Activated CD8-positive, alpha-beta memory T cell treated with anti-CD3 and anti-CD28 coated beads for 4 hours (primary cell): ENCODE results near the gene NEK2.
"Not testable (repeated sequence)": the region's sequence is repeated elsewhere in the genome, so short reads cannot be mapped to it uniquely, and the experiment has no call there.

Experiments used
- DNase-seq, 2 donors: peaks; one replicate each; pipeline ENCODE4 v3.0.0-alpha.2; 2020; ENCODE audit warnings: low read depth in 2 of 2

NEK2 gene

DNA sequence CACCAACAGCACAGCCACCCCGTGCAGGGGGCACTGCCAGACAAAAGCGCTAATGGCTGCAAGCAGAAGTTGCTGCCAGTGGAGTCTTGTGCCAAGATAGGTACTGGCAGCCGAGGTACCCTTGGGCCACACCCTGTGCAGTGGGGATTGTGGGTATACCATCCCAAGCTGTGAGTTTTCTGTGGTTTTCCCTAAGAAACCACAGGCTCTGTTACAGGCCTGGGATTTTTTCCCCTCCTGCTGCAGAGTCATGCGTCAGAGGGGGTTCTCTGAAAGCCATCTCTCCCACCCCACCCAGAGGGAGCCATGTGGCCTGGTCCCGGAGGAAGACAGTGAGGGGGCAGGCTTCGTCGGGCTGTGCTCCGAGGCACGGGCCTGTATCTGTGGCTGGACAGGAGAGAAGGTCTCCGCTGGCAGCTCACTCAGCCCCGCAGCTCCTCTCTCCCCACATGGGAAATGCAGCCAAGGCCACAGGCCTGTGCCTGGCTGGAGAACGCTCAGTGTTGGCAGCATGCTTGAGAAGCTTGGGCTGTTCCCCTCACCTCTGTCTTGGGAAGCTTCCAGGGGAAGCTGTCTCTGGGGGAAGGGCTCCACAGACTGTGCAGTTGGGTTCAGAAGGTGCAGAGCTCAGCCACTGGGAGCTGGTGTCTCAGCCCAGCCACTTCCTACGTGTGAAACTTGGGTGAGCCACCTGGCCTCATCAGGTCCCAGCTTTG is 42.5 kb downstream of the NEK2 start:
- no peak for DNase-seq

DNA sequence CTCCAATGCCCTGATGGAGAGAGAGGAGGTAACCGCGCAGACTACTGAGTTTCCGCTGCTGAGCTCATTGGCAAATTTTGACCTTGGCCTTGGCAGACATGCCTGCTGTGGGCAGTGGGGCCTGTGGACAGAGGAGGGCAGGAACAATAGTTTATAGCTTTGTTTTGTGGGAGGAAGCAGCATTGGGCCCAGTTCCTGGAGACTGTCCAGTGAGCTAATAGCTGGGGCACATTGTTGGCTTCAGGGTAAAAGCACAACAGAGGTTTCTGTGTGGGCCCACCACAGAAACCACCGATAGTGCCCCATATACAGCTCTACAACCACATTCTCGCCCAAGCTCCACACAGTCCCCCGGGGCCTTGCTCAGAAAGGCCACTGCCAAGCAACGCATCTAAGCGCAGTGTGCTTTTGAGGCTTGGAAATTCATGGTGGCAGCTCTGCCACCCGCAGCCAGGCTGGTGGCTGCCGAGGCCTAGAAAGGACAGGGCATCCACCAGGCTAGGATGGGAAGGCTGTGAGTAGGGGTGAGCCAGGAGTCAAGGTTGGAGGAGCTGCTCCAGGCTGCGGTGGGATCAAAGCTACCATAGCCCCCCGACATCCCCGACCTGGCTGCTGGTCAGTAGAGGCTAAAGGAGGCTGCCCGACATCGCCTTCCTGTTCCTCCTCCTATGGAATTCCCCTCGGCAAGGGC is 43.2 kb downstream of the NEK2 start:
- no peak for DNase-seq

DNA sequence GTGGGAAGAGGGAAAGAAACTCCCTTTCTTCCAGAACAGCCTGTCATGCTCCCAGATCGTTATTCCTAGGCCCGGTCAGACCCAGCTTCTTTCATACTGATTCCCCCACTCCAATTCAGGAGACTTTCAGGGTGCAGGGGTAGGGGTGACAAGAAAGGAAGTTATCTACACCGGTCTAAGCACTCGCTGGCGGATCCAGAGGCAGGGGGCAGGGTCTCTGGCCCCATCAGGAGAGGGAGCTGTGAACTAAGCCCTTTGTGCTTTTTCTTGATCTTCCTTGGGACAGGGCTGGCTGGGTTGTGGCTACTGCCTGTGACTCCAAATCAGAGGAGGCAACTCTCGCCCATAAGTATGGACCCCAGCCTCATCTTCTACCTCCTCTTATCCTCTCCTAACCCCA is 44.3 kb downstream of the NEK2 start:
- no peak for DNase-seq

DNA sequence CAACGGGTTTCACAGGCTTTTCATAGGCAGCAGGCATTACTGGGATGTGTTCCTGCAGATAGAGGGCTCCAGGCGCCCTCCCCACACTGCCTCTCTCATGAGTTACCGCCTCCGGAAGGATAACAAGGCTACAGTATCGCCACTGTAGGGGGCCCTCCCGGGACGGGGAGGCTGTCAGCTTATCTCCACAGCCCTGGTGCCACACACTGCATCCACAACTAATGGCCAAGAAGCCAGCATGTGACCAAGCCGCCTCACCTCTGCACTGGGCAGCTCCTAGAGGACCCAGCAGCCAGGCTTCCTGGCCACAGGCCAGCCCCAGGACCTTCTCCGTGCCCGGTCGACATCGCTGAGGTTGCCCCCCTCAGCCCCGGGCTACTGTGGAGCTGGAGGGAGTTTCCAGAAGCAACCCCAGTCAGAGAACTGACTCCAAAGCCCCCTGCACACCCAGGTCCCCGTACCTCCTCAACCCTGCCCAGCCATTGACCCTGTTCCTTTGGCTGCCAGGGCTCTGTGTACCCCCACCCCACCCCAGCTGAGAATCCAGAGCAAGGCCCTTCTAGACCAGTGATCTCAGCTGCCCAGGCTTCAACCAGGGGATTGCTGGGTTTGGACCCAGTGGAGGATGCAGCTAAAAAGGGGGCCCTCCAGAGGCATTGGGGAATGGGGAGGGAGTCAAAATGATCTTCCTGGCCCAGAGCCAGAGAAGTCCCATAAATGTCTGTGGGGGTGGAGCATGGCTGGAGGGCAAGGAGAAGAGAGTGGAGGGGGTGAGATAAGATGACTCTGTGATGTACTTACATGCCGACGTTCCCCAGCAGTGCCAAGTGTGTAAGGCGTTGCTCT is 45.0 kb downstream of the NEK2 start:
- DNase-seq = no peak

DNA sequence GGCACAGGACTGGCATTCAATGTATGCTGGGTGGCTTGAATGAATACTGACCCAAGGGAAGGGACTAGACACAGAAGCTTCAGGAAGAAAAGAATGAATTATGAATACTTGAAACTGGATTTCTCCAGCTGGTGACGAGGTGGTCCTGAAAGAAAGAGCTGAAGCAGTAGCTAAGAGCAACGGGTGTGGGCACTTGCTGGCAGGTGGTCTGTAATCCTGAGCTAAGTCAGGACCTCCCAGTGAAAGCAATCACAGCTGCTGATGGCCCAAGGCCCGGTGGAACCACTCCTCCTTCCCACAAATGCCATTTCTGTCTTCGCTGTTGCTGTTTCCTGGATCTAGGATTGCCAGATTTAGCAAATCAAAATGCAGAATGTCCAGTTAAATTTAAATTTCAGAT is 47.0 kb downstream of the NEK2 start:
- DNase-seq = no peak

DNA sequence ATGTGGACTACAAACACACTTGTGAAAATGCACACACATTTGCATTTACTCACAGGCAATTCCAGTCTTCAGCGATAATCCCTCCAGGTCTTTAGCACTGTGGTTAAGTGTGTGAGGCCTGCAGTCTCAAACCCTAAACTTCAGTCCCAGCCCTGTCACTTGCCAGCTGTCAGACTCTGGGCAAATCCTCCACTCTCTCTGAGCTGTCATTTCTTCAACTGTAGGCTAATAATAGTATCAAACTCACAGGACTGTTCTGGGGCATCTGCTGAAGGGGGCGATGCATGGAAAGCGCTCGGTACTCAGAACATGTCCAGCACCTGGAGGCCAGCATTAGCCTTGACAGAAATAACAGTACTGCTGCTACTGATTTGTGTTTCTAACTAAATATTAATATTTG is 48.2 kb downstream of the NEK2 start:
- no peak for DNase-seq

DNA sequence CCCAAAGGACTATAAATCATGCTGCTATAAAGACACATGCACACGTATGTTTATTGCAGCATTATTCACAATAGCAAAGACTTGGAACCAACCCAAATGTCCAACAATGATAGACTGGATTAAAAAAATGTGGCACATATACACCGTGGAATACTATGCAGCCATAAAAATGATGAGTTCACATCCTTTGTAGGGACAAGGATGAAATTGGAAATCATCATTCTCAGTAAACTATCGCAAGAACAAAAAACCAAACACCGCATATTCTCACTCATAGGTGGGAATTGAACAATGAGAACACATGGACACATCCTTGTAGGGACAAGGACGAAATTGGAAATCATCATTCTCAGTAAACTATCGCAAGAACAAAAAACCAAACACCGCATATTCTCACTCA is 49.6 kb downstream of the NEK2 start:
- not testable (repeated sequence) for DNase-seq

DNA sequence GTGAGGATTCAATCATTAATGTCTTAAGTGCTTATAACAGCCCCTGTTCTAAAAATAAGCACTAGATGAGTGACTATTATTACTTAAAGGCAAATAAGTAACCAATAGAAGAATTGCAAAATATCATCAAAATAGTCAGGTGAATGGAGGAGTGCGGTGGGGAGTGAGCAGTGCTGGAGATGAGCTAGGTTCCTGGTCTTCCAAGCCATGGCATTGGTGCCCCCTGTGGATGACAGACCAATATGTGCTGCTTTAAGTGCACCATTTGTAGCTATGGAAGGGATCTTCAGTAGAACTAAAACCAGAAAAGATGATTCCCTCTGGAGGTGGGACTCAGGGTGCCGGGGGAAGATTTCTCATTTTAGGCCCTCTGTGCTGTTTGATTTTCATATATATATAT is 50.4 kb downstream of the NEK2 start:
- DNase-seq = no peak

DNA sequence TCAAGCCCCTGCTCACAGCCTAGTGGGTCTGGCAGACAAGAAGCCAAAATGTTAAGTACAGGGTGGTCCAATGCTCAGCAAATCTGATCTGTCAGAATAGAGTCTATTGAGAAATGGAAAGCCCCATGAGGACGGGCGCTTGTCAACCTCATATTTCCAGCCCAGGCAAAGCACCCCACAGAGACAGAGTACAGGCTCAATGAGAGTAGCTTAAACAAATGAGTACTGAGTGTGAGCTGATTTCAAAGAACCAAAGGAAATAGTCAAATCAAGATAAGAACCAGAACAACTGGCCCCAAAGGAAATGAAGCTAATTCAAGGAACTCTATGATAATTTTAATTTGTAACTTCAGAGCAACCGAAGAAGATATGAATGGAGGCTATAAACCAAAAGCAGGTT is 51.9 kb downstream of the NEK2 start:
- DNase-seq = no peak

DNA sequence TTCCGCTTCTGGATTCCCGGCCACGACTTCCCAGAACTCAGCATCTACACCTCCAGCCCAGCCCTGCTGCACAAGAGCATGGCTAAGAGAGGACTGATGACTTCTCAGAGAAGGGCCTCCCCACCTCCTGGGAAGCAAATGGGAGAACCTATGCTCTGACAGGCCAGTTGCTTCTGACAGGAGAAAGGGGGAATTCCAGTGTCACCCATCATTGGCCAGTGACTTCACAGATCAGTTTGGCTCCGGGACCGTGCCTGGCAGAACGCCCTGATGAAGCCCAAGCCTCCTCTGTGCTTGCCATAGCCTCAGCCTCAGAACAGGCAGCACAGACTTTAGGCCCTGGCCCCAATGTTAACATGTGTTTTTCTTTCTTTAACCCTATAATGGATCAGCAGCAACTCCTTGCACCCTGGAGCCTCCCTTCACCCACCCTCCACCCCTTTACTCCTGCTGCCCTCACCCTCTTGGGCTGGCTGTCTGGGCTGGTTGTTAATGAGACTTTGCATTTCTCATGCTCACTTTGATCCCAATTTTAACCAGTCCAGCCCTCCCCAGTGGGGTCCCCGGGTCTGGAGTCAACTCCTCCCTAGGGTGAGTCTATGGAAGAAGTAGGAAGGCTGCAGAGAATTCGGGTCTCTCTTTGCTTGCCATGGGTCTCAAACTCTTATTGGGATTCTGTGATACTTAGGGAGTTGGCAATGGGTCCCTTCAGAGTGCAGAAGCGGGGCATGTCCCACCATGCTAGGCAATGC is 53.8 kb downstream of the NEK2 start:
- no peak for DNase-seq

DNA sequence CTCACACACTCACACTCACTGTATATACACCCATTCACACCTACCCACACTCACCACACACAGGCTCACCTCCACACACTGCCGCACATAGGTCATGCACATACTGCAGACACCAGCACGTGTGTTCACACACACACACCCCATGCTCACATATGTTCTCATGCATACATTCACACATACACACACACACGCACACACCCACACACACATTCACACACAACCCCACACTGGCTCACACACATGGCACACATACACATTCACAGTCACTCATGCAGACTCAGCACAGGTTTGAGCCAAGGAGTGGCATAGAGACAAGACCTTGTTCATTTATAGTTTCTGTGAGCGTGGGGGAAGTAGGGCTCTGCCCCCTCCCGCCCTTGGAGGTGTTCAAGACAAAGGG is 55.3 kb downstream of the NEK2 start:
- DNase-seq = no peak

DNA sequence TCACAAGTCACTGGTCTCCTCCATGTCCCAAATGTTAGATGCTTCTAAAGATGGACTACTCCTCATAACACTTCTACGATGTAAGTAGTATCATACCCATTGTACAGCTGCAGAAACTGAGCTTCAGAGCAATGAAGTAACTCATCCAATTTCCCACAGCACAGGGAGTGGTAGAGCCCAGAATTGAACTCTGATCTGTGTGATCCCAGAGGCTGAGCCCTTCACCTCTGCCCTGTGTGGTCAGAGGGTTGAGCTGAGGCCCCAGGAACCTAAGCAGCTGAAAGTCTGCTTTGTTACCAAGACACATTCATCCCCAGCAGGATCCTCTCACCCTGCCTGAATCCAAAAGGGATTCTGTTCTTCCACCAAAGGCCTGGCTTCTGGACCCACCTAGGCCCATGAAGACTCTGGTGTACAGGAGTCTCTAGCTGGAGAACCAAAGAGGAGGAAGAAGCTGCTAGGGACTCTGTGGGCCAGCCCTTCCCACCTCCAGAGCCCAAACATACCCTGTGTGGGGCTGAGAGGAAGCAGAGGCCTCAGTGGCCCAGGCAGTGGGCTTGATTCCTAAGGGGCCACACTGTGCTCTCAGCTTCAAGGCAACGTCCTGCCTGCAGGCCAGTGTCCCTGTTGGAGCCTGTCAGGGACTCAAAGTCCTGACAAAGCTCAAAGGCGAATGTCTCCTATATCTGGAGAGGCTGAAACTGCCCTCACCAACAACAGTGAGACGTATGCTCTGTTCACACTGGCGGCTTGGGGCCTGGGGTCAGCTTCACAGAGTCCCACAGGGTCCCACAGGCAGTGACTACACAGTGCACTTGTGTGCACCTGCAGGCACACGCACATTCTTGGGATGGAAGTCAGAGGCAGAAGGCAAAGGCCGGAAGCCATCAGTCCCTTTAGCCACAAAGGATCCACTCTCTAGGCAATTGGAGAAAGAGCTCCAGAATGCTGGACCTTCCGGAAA is 56.1 kb downstream of the NEK2 start:
- no peak for DNase-seq

DNA sequence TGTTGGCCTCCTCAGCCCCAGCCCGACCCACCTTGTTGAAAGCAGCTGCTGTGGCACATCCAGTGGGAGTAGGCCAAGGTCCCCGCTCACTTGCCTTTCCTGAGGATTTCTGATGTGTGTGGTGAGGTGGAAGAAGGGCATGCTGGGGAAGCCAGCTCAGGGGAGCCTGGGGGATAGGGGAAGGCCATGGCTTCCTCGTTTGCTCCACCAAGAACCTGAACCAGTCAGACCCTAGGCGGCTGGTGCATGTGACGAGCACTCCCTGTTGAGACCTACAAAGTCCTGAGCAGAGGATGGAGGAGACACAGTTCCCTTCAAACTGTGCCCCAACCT is 58.5 kb downstream of the NEK2 start:
- DNase-seq = no peak

DNA sequence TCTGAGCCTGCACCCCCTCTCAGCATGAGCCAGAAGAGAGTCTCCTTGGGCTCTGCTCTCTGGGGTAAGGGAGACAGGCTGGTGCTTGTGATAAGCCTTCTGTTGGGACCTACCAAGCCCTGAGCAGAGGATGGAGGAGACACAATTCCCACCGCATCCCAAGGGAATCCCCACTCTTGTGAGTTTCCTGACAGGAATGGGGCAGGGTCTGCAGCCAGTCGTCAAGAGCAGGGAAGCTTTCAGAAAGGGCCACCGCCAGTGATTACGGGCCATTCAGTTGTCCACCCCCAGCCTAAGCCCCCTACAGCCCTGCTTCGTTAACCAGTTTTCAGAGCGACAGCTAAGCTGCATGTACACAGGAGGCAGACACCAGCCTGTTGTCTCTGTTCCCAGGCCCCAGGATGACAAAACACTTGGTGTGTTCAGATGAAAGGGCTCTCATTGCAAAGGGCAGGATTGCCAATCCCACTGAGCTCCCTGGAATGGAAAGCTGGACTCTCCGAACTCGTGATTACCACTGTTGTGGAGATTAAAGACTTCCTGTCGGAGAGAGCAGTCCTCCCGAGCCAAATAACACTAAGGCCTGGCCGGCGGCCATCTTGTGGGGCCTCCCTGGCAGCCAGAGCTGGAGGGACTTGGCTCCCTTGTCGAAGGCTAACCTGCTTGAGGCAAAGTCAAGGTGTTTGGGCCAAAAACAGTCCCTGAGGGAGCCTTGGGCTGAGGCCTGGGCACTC is 59.0 kb downstream of the NEK2 start:
- DNase-seq = no peak

DNA sequence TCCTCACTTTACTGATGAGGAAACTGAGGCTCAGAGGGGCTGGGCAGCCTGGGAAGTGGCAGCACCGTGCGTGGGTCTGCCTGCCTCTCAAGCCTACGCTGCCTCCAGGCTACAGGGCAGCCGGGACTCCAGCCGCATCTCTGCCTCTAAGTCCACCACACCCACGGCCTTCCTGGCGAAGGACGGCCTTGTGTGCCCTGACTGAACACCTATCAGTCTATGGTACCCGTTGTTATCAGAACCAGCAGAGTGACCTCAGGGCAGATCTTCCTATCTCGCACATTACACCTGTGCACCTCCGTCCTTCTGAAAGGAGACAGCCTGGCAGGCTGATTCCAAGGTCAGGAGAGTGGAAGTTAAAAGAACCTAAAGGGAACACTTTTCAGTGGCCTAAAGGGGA is 60.8 kb downstream of the NEK2 start:
- no peak for DNase-seq

DNA sequence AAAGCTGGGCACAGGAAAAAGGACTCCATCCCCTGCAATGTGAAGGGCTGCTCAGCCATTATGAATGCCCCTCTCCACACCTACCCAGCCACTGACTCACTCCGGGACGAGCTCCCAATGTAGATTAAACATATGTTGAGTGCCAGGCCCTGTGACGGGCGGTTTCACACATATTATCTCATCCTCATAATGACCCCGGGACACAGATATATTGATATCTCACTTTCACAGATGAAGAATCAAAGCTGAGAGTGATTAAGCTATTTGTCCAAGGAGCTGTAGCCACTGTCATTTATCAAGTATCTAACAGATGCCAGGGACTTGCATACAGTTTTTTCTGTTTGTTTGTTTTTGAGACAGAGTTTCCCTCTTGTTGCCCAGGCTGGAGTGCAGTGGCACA is 61.5 kb downstream of the NEK2 start:
- no peak for DNase-seq

DNA sequence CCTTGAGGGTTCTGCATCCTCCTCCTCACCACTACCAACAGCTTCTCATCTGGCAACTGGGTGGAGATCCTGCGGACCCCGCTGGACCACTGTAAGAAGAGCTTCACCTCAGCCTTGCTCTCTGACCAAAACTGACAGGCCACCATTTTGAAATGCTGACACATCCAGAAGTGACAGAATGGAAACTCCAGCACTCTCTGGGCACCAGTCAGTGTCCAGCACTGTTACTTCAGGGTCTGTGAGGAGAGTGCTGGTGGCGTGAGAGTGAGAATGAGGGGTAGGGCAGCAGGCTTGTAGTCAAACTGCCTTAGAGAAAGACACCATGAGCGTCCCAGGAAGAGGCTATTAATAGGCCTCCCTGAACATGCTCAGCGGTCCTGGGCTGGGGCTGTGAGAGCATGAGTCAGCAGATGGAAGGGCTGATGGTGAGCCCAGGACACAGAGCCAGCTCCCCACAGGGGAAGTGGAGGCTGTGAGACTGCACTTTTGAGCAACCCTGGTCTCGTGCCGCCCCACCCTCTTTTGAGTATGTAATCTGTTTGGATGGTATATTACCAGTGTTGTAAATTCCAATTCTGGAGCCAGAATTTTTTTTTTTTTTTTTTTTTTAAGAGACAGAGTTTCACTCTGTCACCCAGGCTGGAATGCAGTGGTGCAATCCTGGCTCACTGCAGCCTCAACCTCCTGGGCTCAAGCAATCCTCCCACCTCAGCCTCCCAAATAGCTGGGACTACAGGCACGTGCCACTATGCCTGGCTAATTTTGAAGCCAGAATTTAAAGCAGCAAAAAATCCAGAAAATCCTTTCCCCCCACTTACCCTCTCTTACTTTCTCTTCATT is 62.1 kb downstream of the NEK2 start:
- no peak for DNase-seq

DNA sequence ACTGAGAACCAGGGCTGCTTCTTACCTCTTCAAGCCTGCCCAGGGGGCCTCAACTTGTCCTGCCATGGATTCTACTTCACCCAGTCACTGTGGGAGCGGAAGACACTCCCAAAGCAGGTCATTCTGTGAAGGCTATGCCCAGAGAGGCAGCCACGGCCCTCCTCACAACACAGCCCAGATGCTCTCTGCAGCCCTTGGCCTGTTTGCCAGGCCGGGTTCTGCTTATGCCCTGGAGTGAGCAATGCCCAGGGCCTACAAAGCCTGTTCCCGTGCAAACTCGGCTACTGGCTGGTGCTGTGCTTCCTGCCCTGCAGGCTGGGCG is 62.7 kb downstream of the NEK2 start:
- DNase-seq = no peak
